Measurements from ENCODE around the gene ACSS1. TPM values are rescaled to one million over a fixed set of nuclear protein-coding genes. Genes with fewer than 3 reads are reported as not detected.

The ACSS1 gene
- total RNA-seq, 1 experiment from 2014 or later = 0.61 TPM

- H2BK5ac ChIP-seq (ENCODE audit: insufficient read length, low read length) = no peak overlapping the region
- no peaks in the 10 kb centered on the region for H3K9me3 Mint-ChIP-seq
- H3K27me3 Mint-ChIP-seq (ENCODE audit: low read depth) = peaks cover 19% of the 10 kb centered on the region
- H3K4ac ChIP-seq (ENCODE audit: low read depth, low read length) = no peak overlapping the region
- no CpG with 5 or more reads among the region's 4 CpGs for WGBS (ENCODE audit: extremely low coverage, insufficient read length, low lambda C conversion rate)
- no peaks in the 10 kb centered on the region for H3K9me3 ChIP-seq (ENCODE audit: control insufficient read depth, low read depth, low read length)
- no peak overlapping the region for H2AK5ac ChIP-seq (ENCODE audit: insufficient read length, low read length)
- no peak overlapping the region for H4K8ac ChIP-seq (replicated peaks; ENCODE audit: insufficient read length, low read depth, low read length)
- H3T11ph ChIP-seq (ENCODE audit: low read length) = no peak overlapping the region
- H3K4me1 ChIP-seq (ENCODE audit: insufficient read depth, low read length) = peaks cover 2% of the 10 kb centered on the region; the same call in 1 of the 2 replicates
- H3K56ac ChIP-seq (ENCODE audit: insufficient read length, low read depth, low read length) = no peak overlapping the region
- no peak overlapping the region for H3K9ac ChIP-seq (ENCODE audit: extremely low read depth, insufficient read length, low read length)
- no peak overlapping the region for H3K4me3 Mint-ChIP-seq
- no peak overlapping the region for H3K23ac ChIP-seq (ENCODE audit: insufficient read length, low read depth, low read length)
- H2AFZ ChIP-seq (ENCODE audit: low read length) = no peak overlapping the region
- H2BK120ac ChIP-seq (ENCODE audit: low read depth, low read length, poor library complexity, severe bottlenecking) = no peak overlapping the region
- no peak overlapping the region for H3K27ac ChIP-seq (ENCODE audit: insufficient read length, low read depth, low read length)
- peaks cover 0 to 2% (median 0%) of the 10 kb centered on the region in 3 experiments; a peak in 1 of 7 replicates for H3K36me3 Mint-ChIP-seq (ENCODE audit: insufficient read depth in 1 of 3, low read depth in 3 of 3)
- H4K20me1 ChIP-seq (ENCODE audit: control insufficient read depth, insufficient read depth, insufficient read length) = no peaks in the 10 kb centered on the region
- no peaks in the 10 kb centered on the region for H3K79me2 ChIP-seq (ENCODE audit: insufficient read depth, low read length)
- no peak for DNase-seq
- no peak overlapping the region for H4K91ac ChIP-seq (ENCODE audit: insufficient read length, low read depth, low read length)
- H2BK15ac ChIP-seq (ENCODE audit: low read depth, low read length) = no peak overlapping the region
- H2BK12ac ChIP-seq (ENCODE audit: insufficient read length, low read depth, low read length) = no peak overlapping the region
- H3K4me1 Mint-ChIP-seq = peaks cover 16% of the 10 kb centered on the region in 2 experiments
- H3K4me2 ChIP-seq (ENCODE audit: insufficient read depth, insufficient read length, low read length) = no peak overlapping the region
- H3K27ac Mint-ChIP-seq = no peak overlapping the region
- no peaks in the 10 kb centered on the region for H3K23me2 ChIP-seq (ENCODE audit: insufficient read length, low read depth, low read length, poor library complexity, severe bottlenecking)
- no peak overlapping the region for H3K18ac ChIP-seq (ENCODE audit: insufficient read length, low read depth, low read length)
- H3K14ac ChIP-seq (ENCODE audit: insufficient read depth, low read length) = no peak overlapping the region
- H3K79me1 ChIP-seq (ENCODE audit: insufficient read depth, low read depth, low read length, poor library complexity, severe bottlenecking) = no peaks in the 10 kb centered on the region
- no peak overlapping the region for H2BK20ac ChIP-seq (ENCODE audit: low read depth, low read length, poor library complexity, severe bottlenecking)
- no peak overlapping the region for H4K5ac ChIP-seq (ENCODE audit: insufficient read length, low read depth, low read length)
- TF ChIP-seq, protein P1, sequence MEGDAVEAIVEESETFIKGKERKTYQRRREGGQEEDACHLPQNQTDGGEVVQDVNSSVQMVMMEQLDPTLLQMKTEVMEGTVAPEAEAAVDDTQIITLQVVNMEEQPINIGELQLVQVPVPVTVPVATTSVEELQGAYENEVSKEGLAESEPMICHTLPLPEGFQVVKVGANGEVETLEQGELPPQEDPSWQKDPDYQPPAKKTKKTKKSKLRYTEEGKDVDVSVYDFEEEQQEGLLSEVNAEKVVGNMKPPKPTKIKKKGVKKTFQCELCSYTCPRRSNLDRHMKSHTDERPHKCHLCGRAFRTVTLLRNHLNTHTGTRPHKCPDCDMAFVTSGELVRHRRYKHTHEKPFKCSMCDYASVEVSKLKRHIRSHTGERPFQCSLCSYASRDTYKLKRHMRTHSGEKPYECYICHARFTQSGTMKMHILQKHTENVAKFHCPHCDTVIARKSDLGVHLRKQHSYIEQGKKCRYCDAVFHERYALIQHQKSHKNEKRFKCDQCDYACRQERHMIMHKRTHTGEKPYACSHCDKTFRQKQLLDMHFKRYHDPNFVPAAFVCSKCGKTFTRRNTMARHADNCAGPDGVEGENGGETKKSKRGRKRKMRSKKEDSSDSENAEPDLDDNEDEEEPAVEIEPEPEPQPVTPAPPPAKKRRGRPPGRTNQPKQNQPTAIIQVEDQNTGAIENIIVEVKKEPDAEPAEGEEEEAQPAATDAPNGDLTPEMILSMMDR (conservative IDR thresholded peaks at IDR 0.05) = no peak
- H3K27me3 ChIP-seq (ENCODE audit: insufficient read depth, low read length) = no peaks in the 10 kb centered on the region
Measured at GRCh38 chr20:25035921-25036320, 22.0 kb downstream of the ACSS1 start.

Data from H9 (cell line).